AG04449 (cell line): Measurements from ENCODE around the gene MAP6.

Source experiments
- CTCF ChIA-PET: fragments of 350-600 bp; formaldehyde crosslinking; extraction: SDS; loops from one replicate; lab custom pipeline; 2021; ENCODE audit warnings: antibody characterized with exemption; lab: Yijun Ruan, JAX
- POLR2A ChIA-PET: fragments of 400-600, 350-600 bp; formaldehyde crosslinking; extraction: SDS; loops from one replicate; lab custom pipeline; 2020; ENCODE audit warnings: antibody characterized with exemption, inconsistent platforms; lab: Yijun Ruan, JAX
- DNase-seq: peaks from one replicate; pipeline ENCODE4 v3.0.0-alpha.2; 2010; ENCODE audit warnings: low read depth, low spot score
- H3K4me3 ChIP-seq: 2 replicates; pipeline ENCODE4 v1.5.1; 2011; ENCODE audit warnings: low read depth, mild to moderate bottlenecking, control low read depth, low read length
- CTCF ChIP-seq: IDR thresholded peaks from one replicate; pipeline ENCODE4 v1.5.1; 2011; ENCODE audit warnings: mild to moderate bottlenecking, moderate library complexity, low read length, control low read depth, inconsistent platforms; ENCODE audit not compliant: insufficient read depth; ENCODE audit errors: missing control alignments

The MAP6 gene

GRCh38 chr11:75639762-75640181, 29.1 kb downstream of the MAP6 start:
- TF ChIP-seq CTCF = no peak
- no peak for DNase-seq
- POLR2A ChIA-PET = no interaction called here
- no peak overlapping the region for H3K4me3 ChIP-seq
- CTCF ChIA-PET = interaction anchor here (1.3 kb wide), 1 partner anchor 41 kb away, joined by 4 read pairs; no protein-coding TSS in a partner anchor

GRCh38 chr11:75637998-75638397, 30.8 kb downstream of the MAP6 start:
- ChIA-PET POLR2A (no interaction called here), CTCF (no interaction called here)
- no peak for TF ChIP-seq CTCF
- no peak for DNase-seq
- no peak overlapping the region for H3K4me3 ChIP-seq

GRCh38 chr11:75635066-75635862, 33.6 kb downstream of the MAP6 start:
- TF ChIP-seq CTCF = no peak
- no peak overlapping the region for H3K4me3 ChIP-seq
- CTCF ChIA-PET = no interaction called here
- no peak for DNase-seq
- POLR2A ChIA-PET = no interaction called here

GRCh38 chr11:75633409-75634066, 35.3 kb downstream of the MAP6 start:
- TF ChIP-seq CTCF = no peak
- POLR2A ChIA-PET = no interaction called here
- no peak for DNase-seq
- H3K4me3 ChIP-seq = no peak overlapping the region
- CTCF ChIA-PET = interaction anchor here (1.1 kb wide), 1 partner anchor 11 kb away, joined by 5 read pairs; no protein-coding TSS in a partner anchor

GRCh38 chr11:75632962-75633361, 35.9 kb downstream of the MAP6 start:
- TF ChIP-seq CTCF = no peak

GRCh38 chr11:75632450-75632849, 36.4 kb downstream of the MAP6 start:
- DNase-seq = no peak
- no peak for TF ChIP-seq CTCF
- ChIA-PET POLR2A (no interaction called here), CTCF (no interaction called here)
- no peak overlapping the region for H3K4me3 ChIP-seq

More at GRCh38 chr11:75632962-75633361, 35.9 kb downstream of the MAP6 start:
- no peak for DNase-seq
- ChIA-PET CTCF (no interaction called here), POLR2A (no interaction called here)
- H3K4me3 ChIP-seq = no peak overlapping the region
